Activated T-cell treated with anti-CD3 and anti-CD28 coated beads for 48 hours (primary cell): ENCODE results near the gene PSME1.

Experiments
- DNase-seq: peaks from one replicate; pipeline ENCODE4 v3.0.0-alpha.2; 2020; ENCODE audit warnings: low read depth

Gene PSME1

GRCh38 chr14:24130380-24130716, 5.6 kb upstream of the PSME1 start, which contains the start of gene FITM1:
TSS of gene FITM1 (plus strand) at chr14:24130659. CDS start at chr14:24131564, 905 bp downstream.
- no peak for DNase-seq

- no peak for DNase-seq
Measured at GRCh38 chr14:24130717-24131548, 5.1 kb upstream of the PSME1 start.

GRCh38 chr14:24131549-24131966, 4.4 kb upstream of the PSME1 start:
- no peak for DNase-seq

- DNase-seq, result no peak
Measured at GRCh38 chr14:24132061-24132685, 3.8 kb upstream of the PSME1 start.

GRCh38 chr14:24132976-24133375, 3.0 kb upstream of the PSME1 start:
- no peak for DNase-seq

- DNase-seq, result no peak
Measured at GRCh38 chr14:24133735-24134134, 2.3 kb upstream of the PSME1 start.

GRCh38 chr14:24135584-24135833, 485 bp upstream of the PSME1 start:
- DNase-seq, result no peak

- DNase-seq, result no peak
Measured at GRCh38 chr14:24136684-24137528, 912 bp downstream of the PSME1 start.

- DNase-seq, result no peak
Measured at GRCh38 chr14:24137529-24138395, 1.8 kb downstream of the PSME1 start.

- DNase-seq, result no peak
Measured at GRCh38 chr14:24138396-24139271, 2.6 kb downstream of the PSME1 start.

- DNase-seq, result no peak
Measured at GRCh38 chr14:24139272-24139934, 3.4 kb downstream of the PSME1 start.

GRCh38 chr14:24141097-24141880, 5.3 kb downstream of the PSME1 start, which contains the start of gene EMC9:
TSS of gene EMC9 (minus strand) at chr14:24141591. CDS start at chr14:24141304, 287 bp downstream.
- DNase-seq, result peak; percentile 99

- no peak for DNase-seq
Measured at GRCh38 chr14:24143511-24143910, 7.5 kb downstream of the PSME1 start.

- no peak for DNase-seq
Measured at GRCh38 chr14:24144451-24144850, 8.5 kb downstream of the PSME1 start.

- no peak for DNase-seq
Measured at GRCh38 chr14:24145219-24145618, 9.2 kb downstream of the PSME1 start.

GRCh38 chr14:24145690-24146452, 9.9 kb downstream of the PSME1 start:
- no peak for DNase-seq

- peak; percentile 89 for DNase-seq
Measured at GRCh38 chr14:24146453-24146977, 10.5 kb downstream of the PSME1 start, which contains the start of gene PSME2. TSS of gene PSME2 (minus strand) at chr14:24146610. CDS start at chr14:24146581, 29 bp downstream.
